ENCODE results near the gene KLHL29. TPM values are rescaled to one million over a fixed set of nuclear protein-coding genes. Genes with fewer than 3 reads are reported as not detected.

Gene KLHL29
- total and polyA plus RNA-seq, 2 experiments from 2014 or later = 5.6 to 11.0 TPM

- no peak overlapping the region for H3K4me3 ChIP-seq
- no peak for TF ChIP-seq CTCF (IDR thresholded peaks at IDR 0.05; ENCODE audit: low read depth, low read length)
- peaks cover 11% of the 10 kb centered on the region for H3K4me1 ChIP-seq (ENCODE audit: low read depth)
- H3K27ac ChIP-seq = no peak overlapping the region
- H3K9me3 ChIP-seq (ENCODE audit: low read depth) = no peaks in the 10 kb centered on the region
- no peaks in the 10 kb centered on the region for H3K27me3 ChIP-seq
- no peaks in the 10 kb centered on the region for H3K36me3 ChIP-seq
- DNase-seq (ENCODE audit: low read depth in 1 of 2, low spot score in 1 of 2) = no peak
Observed at GRCh38 chr2:23533338-23533695, 148.3 kb downstream of the KLHL29 start.

- peaks cover 11% of the 10 kb centered on the region for H3K4me1 ChIP-seq (ENCODE audit: low read depth)
- H3K9me3 ChIP-seq (ENCODE audit: low read depth) = no peaks in the 10 kb centered on the region
- H3K4me3 ChIP-seq = no peak overlapping the region
- H3K36me3 ChIP-seq = no peaks in the 10 kb centered on the region
- no peak for DNase-seq (ENCODE audit: low read depth in 1 of 2, low spot score in 1 of 2)
- no peak overlapping the region for H3K27ac ChIP-seq
- no peaks in the 10 kb centered on the region for H3K27me3 ChIP-seq
- TF ChIP-seq CTCF (IDR thresholded peaks at IDR 0.05; ENCODE audit: low read depth, low read length) = no peak
Observed at GRCh38 chr2:23534771-23535170, 149.8 kb downstream of the KLHL29 start.

- no peak for TF ChIP-seq CTCF (IDR thresholded peaks at IDR 0.05; ENCODE audit: low read depth, low read length)
- Histone ChIP-seq H3K27me3 (no peaks in the 10 kb centered on the region), H3K4me3 (no peak overlapping the region), H3K27ac (no peak overlapping the region), H3K9me3 (ENCODE audit: low read depth) (no peaks in the 10 kb centered on the region), H3K4me1 (ENCODE audit: low read depth) (peaks cover 11% of the 10 kb centered on the region), H3K36me3 (no peaks in the 10 kb centered on the region)
- DNase-seq (ENCODE audit: low read depth in 1 of 2, low spot score in 1 of 2) = no peak
Observed at GRCh38 chr2:23536326-23536725, 151.3 kb downstream of the KLHL29 start.

GRCh38 chr2:23537991-23538390 lies 153.0 kb downstream of the KLHL29 start:
- Histone ChIP-seq H3K27ac (no peak overlapping the region), H3K27me3 (no peaks in the 10 kb centered on the region), H3K4me1 (ENCODE audit: low read depth) (peaks cover 3% of the 10 kb centered on the region), H3K9me3 (ENCODE audit: low read depth) (no peaks in the 10 kb centered on the region), H3K4me3 (no peak overlapping the region), H3K36me3 (no peaks in the 10 kb centered on the region)
- no peak for TF ChIP-seq CTCF (IDR thresholded peaks at IDR 0.05; ENCODE audit: low read depth, low read length)
- DNase-seq (ENCODE audit: low read depth in 1 of 2, low spot score in 1 of 2) = no peak

- no peaks in the 10 kb centered on the region for H3K27me3 ChIP-seq
- no peak overlapping the region for H3K27ac ChIP-seq
- no peaks in the 10 kb centered on the region for H3K9me3 ChIP-seq (ENCODE audit: low read depth)
- no peak for TF ChIP-seq CTCF (IDR thresholded peaks at IDR 0.05; ENCODE audit: low read depth, low read length)
- H3K4me1 ChIP-seq (ENCODE audit: low read depth) = no peaks in the 10 kb centered on the region
- H3K36me3 ChIP-seq = no peaks in the 10 kb centered on the region
- H3K4me3 ChIP-seq = no peak overlapping the region
- DNase-seq (ENCODE audit: low read depth in 1 of 2, low spot score in 1 of 2) = no peak
Observed at GRCh38 chr2:23538566-23538965, 153.6 kb downstream of the KLHL29 start.

- H3K9me3 ChIP-seq (ENCODE audit: low read depth) = no peaks in the 10 kb centered on the region
- H3K27me3 ChIP-seq = no peaks in the 10 kb centered on the region
- no peaks in the 10 kb centered on the region for H3K36me3 ChIP-seq
- no peak for TF ChIP-seq CTCF (IDR thresholded peaks at IDR 0.05; ENCODE audit: low read depth, low read length)
- no peaks in the 10 kb centered on the region for H3K4me1 ChIP-seq (ENCODE audit: low read depth)
- no peak overlapping the region for H3K4me3 ChIP-seq
- DNase-seq (ENCODE audit: low read depth in 1 of 2, low spot score in 1 of 2) = no peak
- H3K27ac ChIP-seq = no peak overlapping the region
Observed at GRCh38 chr2:23540804-23541360, 155.9 kb downstream of the KLHL29 start.
